ELR (cell line): ENCODE results near the gene JAG1.

ENCODE experiments used
- DNase-seq: peaks from one replicate; pipeline ENCODE4 v3.0.0-alpha.2; 2015; ENCODE audit warnings: low read depth

JAG1 gene

DNA sequence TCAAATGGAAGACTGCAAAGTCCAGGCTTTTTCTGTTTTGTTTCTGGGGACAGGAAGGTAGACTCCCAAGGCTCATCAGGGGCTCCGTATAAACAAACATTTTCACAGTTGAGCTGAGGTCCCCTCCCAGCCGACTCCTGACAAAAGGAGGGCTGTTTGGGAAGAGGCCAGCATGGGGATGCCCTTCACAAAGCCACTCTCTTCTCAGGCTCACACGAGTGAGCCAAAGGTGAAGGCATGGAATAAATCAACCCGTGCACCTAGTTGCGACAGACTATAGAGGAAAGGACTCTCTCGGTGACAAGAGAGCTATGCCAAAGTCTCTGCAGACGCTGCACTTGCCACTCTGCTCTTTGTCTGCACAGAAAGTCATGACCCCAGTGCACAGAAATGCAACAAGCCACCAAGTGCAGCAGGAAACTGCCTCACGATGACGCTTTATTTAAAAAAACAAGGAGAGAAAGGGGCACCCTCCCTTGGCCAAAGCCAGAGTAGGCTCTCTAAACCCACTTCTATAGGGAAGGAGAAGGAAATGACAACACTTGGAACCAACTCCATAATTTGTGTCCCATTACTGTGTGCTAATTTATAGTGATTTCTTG, 21.0 kb downstream of the JAG1 start:
- no peak for DNase-seq

DNA sequence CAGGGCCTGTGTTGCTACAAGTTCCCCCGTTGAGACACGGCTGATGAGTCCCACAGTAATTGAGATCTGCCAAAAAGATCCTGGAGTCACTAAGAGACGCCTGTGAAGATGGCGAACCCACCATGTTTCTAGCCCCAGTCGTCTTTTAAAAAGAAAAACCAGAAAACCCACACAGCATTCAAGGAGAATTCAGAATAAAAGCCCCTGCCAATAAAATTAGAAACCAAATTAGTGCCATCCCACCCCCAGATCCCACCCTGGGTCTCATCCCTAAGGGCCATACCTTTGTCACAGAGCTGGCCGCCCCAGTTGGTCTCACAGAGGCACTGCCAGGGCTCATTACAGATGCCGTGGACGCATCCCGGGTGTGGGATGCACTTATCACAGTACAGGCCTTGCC, 21.6 kb downstream of the JAG1 start:
- no peak for DNase-seq

DNA sequence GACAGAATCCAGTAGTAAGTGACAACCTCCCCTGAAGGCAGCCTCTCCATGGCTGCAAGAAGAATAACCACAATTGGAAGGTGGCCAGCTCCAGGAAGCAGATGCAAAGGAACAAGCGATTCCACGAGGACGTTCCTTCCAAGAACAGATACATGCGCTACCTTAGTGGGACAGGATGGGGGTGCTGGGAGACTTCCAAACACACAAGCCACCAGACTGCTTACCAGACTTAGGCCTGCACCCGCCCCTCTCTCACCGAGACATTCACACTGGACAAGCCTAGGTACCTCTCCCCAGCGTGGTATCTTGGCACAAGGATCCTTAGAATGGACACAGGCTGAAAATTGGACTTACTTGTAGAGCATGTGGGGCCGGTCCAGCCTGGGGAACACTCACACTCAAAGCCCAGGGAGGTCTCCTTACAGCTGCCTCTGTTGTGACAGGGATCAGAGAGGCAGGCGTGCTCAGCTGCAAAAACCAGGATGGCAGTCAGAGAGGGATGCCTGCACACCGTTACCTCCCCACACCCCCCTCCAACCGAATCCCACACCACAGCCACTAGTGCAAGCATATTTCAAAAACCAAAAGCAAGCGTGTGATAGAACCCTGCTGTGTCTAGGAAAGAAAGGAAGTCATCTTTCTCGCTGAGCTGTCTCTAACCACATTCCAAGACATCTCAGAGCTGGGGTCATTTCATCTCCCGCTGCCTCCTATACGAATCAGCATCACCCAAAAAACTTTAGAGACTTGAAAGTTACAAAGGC, 22.4 kb downstream of the JAG1 start:
- DNase-seq = peak; percentile 34

DNA sequence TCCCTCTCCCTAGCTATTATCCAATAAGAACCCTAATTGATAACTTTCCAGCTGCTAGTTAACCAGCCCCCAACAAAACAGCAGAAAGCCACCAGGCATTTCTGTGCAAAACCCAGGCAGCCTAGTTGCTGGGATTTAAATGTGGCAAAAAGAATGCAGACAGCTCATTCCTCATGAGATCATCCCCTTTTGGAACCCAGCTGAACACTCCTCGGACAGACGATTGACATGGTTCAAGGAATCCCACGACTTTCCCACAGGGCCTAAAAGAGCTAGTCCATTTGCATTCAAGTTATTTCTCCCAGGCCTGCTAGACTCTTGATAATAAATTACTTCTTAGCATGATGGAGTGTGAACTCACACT, 24.0 kb downstream of the JAG1 start:
- no peak for DNase-seq

DNA sequence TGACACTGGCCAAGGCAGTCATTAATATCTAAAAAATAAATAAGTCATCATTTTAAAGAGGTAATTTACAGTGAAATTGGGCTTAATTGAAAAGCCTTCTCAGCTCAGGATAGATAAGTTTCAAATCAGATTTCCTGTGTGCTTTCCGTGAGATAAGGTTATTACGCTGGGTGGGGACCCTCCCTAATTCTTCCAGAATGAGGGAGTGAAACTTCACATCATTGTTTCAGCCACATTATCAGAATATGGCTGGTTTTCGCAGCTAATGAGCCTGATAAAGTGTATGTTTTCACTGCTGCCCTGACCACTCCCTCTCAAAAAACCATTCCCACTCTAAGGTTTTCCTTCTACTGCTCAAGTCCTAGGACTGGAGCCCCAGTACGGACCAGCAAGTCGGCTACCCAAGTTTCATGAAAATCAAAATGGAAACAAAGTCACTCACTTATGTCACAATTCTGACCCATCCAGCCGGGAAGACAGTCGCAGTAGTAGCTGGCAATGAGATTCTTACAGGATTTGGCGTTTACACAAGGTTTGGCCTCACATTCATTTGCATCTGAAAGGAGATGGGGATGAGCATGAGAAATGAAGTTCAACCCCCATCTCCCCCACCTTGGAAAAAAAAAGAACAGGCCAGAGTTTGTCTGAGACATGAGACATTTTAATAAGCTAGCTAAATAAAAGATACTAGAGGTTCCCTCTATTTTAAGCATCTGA, 24.6 kb downstream of the JAG1 start:
- DNase-seq = no peak

DNA sequence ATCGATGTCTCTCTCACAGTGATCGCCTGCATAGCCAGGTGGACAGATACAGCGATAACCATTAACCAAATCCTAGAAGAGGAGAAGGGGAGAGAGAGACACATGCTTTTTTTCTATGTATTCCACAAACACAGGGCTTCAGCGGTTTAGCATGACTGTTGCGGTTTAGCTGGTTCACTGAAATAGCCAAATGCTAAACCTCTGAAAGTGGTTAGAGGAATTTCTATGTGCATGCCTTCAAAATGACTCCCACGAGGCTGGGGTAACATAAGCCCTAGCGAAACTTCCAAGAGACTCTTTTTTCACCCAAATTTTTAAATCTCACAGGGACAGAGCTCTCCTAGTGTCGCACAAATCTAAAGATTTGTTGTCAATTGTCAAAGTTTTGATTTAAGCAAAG, 25.1 kb downstream of the JAG1 start:
- peak; percentile 92 for DNase-seq

DNA sequence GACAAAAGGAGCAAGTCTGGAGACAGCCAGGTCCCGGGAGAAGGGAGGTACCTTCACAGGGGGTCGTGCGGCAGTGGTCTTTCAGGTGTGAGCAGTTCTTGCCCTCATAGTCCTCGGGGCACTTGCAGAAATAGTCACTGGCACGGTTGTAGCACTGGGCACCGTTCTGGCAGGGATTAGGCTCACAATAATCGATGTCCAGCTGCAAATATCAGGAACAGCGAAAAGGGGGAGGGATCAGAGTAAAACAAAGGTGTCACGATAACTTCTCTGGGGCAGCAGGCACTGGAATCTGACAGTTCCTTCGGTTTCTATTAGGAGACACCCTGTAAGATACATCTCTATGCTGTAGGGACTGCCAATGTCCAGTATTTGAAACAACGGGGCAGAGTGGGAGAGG, 25.9 kb downstream of the JAG1 start:
- no peak for DNase-seq

DNA sequence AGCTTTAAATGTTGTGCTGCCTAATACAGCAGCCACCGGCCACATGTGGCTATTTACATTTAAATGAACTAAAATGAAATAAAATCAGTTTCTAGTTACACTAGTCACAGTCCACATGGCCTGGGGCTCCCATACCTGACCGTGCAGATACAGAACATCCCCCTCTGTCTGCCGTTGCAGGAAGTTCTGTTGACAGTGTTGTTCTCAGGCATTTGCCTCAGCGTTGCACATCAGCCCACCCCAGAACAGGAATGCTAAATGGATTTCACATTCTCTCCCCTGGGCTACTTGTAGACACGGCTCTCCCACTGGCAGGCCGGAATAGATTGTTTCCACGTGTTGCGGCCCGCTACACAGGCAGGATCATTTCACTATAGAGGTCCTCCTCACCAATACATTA, 26.3 kb downstream of the JAG1 start:
- DNase-seq = peak; percentile 59

DNA sequence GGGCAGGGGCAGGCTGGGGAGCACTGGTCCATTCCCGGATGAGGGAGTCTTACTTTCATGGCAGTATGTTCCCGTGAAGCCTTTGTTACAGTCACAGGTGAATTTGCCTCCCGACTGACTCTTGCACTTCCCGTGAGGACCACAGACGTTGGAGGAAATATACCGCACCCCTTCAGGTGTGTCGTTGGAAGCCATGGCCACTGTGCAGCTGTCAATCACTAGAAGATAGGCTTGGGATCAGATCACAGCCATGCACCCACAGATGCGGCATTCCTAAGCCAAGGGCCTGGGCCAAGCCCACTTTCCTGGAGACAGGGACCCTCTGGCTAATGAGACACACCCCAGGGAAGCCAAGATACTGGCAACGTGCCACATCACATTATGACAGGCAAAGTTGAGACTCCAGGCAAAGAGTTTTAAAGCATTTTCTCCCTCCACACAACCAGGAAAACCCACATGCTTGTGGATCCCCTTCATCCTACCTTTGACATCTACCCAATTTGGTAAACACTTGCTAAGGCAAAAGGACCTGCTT, 26.8 kb downstream of the JAG1 start:
- no peak for DNase-seq

DNA sequence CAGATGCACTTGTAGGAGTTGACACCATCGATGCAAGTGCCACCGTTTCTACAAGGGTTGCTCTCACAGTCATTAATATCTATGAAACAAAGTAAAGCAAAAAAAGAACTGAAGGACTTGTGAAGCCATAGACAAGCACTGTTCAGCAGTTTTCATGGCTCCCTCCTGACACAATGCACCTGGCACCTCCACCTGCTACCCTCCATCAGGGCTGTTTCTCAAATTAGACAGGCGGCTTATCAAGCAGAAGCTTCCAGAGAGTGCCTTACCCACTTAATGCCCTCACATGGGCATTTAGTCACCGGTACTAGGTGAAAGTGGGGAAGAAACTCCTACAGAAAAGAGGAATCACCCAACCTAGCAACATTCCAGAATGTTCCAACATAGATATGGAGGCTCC, 27.8 kb downstream of the JAG1 start:
- DNase-seq = no peak

DNA sequence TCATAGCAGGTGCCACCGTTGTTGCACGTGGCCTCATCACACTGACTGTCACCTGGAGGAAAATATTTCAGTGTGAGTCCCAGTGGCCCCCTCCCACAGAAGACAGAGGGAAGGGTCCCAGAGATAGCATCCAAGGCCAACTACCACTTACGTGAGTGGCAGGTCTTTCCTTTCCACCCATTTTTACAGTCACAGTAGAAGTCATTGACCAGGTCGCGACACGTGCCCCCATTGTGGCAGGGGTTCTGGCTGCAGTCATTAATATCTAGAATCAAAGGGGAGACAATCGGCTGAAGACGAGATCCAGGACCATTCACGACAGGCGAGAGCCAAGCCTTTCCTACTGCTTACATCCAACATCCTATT, 28.6 kb downstream of the JAG1 start:
- DNase-seq = no peak

DNA sequence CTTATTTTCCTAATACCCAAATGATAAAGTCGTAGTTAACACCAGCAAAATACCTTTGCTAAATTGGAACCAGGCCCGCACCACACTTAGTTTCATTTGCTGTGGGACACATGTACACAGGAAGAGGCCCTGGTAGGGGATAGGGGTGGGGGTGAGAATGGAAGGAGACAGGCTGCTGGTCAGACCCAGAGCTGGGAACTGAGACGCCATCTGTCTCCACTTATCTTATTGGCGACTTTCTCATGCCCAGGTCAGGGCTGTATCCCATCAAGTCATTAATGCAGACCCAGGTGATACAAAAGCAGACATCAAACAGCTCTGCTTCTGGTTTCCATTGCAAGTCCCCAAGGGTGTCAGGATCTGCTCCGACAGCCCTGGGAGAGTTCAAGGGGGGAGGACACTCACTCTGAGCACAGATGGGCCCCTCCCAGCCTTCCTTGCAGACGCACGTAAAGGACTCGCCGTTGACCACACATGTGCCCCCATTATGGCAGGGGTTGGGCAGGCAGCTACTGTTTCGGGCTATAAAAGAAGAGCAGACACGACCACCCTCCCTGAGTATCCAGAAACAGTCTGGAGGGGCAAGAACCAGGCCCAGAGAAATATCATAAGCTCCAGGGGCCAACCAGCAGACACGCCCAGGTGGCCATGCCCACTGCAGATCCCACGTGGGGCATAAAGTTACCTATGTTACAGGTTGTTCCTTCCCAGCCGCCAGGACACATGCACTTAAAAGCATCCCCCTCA, 29.2 kb downstream of the JAG1 start:
- DNase-seq = no peak

DNA sequence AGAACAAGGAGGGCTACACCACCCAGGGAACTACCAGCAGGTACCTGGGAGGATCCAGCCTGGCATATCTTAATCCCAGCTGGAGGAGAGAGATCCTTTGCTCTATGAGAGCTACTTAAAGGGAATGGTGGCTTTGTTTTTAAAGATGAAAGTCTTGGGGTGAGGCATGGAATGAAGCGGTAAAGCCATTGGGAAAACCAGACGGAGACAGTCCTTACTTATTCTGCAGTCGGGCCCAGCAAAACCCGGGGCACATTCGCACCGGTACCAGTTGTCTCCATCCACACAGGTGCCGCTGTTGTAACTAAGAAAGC, 30.3 kb downstream of the JAG1 start:
- DNase-seq = no peak

DNA sequence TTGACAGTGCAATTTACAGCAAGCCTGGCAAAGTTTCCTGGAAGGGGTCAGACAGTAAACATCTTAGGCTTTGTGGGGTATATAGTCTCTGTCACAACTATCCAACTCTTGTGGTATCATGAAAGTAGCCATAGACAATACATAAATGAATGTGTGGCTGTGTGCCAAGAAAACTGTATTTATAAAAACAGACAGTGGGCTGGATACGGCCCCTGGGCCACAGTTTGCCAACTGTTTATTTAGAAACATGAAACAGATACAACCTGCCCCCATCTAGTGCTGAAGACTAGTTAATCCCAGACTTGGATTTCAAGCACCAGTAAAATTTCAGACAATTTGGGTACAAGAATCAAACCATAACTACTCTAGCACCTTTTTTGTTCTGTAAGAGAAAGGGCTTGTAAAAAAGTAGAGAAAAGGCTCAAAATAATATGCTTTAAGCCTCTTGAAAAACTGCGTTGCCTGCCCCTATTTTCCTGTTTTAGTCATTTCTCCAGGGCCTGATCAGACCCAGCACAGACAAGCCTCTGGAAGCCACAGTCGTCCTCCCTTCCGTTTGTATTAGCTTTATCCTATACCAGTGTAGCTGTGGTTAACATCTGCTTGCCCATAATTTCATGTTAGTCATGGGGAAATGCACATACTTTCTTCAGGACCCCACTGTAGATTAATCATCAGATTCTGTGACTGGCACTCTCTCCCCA, 30.8 kb downstream of the JAG1 start:
- peak; percentile 34 for DNase-seq

DNA sequence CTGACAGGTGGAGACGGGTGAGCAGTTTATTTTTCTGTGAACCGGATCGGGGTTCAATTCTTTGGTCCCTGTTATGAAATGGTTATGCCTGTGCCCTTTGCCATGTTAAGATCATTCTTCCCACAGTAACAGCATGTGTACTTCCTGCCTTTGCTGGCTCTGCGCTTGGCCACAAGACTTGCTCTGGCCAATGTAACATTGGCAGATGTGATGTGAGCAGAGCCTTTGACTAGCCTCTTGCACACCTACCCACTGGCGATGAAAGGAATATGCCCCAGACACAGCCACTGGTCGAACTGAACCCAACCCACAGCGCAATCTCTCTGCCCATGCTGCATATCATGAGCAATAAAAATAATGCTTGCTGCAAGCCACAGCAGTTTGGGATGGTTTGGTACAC, 31.9 kb downstream of the JAG1 start:
- DNase-seq = no peak

DNA sequence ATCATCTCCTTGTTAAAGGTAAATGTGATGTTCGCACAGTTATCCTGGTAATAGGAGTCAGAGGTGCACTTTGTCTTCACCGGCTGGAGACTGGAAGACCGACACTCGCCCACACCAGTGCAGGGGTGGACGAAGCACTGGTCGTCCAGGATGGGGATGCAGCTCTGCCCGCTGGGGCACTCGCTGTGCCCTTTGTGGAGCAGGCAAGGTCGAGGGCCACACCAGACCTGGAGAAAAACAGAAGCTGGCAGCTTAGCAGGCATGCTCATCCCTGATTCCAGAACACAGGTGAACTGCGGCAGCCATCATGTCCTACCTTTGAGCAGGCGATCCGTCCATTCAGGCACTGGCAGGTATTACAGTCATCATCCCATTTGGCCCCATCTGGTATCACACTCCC, 32.3 kb downstream of the JAG1 start:
- no peak for DNase-seq

DNA sequence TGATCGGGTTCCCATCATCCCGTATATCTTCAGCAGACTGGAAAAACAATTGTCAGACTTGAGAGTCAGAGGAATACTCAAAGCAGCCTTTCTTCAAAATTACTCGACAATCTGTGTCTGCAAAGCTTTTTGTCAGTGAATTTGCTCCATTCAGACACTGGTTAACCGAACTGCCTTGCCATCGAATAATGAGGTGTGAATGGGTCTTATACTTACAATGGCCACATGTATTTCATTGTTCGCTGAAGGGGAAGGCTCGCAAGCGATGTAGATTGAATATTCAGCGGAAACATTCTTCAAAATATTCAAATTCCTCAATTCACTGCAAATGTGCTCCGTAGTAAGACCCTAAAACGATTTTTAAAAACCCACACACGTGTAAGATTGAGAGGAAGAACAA, 32.9 kb downstream of the JAG1 start:
- no peak for DNase-seq

DNA sequence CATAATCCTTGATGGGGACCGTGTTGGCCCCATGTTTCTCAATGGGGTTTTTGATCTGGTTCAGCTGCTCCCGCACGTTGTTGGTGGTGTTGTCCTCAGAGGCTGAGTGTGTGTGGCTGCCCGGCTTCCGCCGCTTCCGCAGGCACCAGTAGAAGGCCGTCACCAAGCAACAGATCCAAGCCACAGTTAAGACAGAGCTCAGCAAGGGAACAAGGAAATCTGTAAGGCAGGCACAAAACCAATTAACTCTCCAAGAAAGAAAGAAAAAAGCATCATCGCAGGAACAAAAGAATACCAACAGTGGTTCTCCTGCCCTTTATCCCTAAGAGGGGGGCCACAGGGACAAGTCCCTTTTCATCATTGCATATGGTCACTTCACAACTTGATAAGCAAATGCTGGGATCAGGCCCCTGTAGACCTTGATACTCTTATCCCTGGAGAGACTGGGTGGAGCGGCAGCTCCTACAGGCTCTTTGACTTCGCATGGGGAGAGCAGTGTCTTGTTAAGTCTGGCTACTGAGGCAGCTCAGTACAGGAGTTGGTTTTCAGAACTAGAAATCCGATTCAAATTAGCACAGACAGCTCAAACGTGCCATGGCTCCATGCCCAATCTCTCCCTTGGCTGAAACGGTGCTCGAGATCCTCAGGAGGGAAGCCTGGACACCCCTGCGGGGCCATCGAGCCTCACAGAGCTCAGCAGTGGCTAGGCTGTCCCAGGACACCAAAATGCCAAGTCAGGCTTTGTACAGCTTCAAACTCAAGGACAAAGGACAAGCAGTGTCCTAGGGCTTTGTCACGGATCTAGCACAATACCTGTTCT, 33.9 kb downstream of the JAG1 start:
- no peak for DNase-seq

DNA sequence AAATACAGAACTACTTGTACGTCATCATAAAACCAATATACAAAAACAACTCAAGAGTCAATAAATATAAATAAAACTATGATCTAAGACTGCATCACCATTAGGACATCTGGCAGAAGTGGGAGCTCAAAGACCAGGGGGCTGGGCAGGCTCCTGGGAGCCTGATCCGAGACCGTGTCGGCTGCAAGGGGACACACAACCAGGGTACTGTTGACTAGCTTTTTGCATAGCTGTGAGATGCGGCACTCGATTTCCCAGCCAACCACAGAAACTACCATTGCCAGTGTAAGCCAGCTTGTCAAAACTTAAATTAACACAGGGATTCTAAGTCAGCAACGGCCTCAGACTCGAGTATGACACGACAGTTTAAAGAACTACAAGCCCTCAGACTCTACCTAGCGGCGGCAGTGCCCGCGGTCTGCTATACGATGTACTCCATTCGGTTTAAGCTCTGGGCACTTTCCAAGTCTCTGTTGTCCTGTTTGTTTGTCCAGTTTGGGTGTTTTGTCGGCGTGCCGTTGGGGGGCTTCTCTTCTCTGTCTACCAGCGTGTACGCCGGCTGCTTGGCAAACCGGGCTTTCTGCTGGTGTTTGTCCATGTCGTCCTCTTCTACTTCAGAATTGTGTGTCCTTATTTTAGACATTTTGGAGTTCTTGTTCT, 34.6 kb downstream of the JAG1 start:
- no peak for DNase-seq

DNA sequence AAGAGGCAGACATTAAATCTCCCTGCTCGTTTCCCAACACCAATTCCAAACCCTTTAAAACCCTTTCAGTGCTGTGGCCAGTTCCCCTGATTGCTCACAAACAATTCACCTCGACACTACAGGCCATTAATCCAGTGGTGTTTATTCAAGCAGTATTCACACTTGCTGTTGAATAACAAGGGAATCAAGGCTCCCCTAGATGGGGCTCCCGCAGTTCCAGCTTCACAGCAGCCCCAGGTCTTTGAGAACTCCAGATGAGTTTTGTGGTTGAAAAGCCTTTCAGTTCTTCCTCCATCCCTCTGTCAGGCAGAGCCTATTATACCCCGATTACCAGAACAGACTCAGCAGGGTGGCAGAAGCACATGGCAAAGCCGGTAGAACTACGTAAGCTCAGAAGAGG, 36.2 kb downstream of the JAG1 start:
- DNase-seq = no peak
